Activated gamma-delta T cell treated with Interleukin-2 at 50 U/mL for 16 hours (primary cell): ENCODE results near the gene MTMR8.
"Not testable (repeated sequence)": the region's sequence is repeated elsewhere in the genome, so short reads cannot be mapped to it uniquely, and the experiment has no call there.

Experiments
- DNase-seq: peaks from one replicate; pipeline ENCODE4 v3.0.0-alpha.2; 2020

MTMR8 gene

GRCh38 chrX:64394874-64395567, at the start of gene MTMR8:
TSS of gene MTMR8 (minus strand) at chrX:64395452. CDS start at chrX:64395363, 89 bp downstream.
- peak; percentile 66 for DNase-seq

GRCh38 chrX:64439551-64439950, 44.3 kb upstream of the MTMR8 start:
- DNase-seq: no peak

GRCh38 chrX:64437665-64438064, 42.4 kb upstream of the MTMR8 start:
- DNase-seq: no peak

- no peak for DNase-seq
Observed at GRCh38 chrX:64437218-64437617, 42.0 kb upstream of the MTMR8 start.

- DNase-seq: no peak
Observed at GRCh38 chrX:64428371-64428770, 33.1 kb upstream of the MTMR8 start.

- no peak for DNase-seq
Observed at GRCh38 chrX:64427787-64428186, 32.5 kb upstream of the MTMR8 start.

GRCh38 chrX:64427281-64427680, 32.0 kb upstream of the MTMR8 start:
- no peak for DNase-seq

- DNase-seq: not testable (repeated sequence)
Observed at GRCh38 chrX:64409730-64410129, 14.5 kb upstream of the MTMR8 start.

GRCh38 chrX:64398088-64398487, 2.8 kb upstream of the MTMR8 start:
- DNase-seq: no peak

GRCh38 chrX:64395568-64395929, 297 bp upstream of the MTMR8 start:
- DNase-seq: no peak

- DNase-seq: no peak
Observed at GRCh38 chrX:64394059-64394873, 986 bp downstream of the MTMR8 start.

GRCh38 chrX:64389489-64389888, 5.8 kb downstream of the MTMR8 start:
- no peak for DNase-seq

GRCh38 chrX:64380789-64381188, 14.5 kb downstream of the MTMR8 start:
- DNase-seq: not testable (repeated sequence)

- no peak for DNase-seq
Observed at GRCh38 chrX:64379924-64380323, 15.3 kb downstream of the MTMR8 start.

GRCh38 chrX:64377753-64378152, 17.5 kb downstream of the MTMR8 start:
- no peak for DNase-seq

- no peak for DNase-seq
Observed at GRCh38 chrX:64352081-64352480, 43.2 kb downstream of the MTMR8 start.

- DNase-seq: no peak
Observed at GRCh38 chrX:64350521-64350920, 44.7 kb downstream of the MTMR8 start.

- DNase-seq: no peak
Observed at GRCh38 chrX:64350047-64350446, 45.2 kb downstream of the MTMR8 start.

GRCh38 chrX:64342811-64343210, 52.4 kb downstream of the MTMR8 start:
- no peak for DNase-seq

- DNase-seq: no peak
Observed at GRCh38 chrX:64338296-64338695, 57.0 kb downstream of the MTMR8 start.

- DNase-seq: no peak
Observed at GRCh38 chrX:64334467-64334866, 60.8 kb downstream of the MTMR8 start.

- DNase-seq: no peak
Observed at GRCh38 chrX:64330284-64330683, 65.0 kb downstream of the MTMR8 start.

GRCh38 chrX:64321507-64321906, 73.7 kb downstream of the MTMR8 start:
- no peak for DNase-seq

- no peak for DNase-seq
Observed at GRCh38 chrX:64313624-64314023, 81.6 kb downstream of the MTMR8 start.
